Thyroid gland (tissue), 4 donors: ENCODE measurements around the gene ETV3L. TPM values are rescaled to one million over a fixed set of nuclear protein-coding genes. Genes with fewer than 3 reads are reported as not detected.

Source experiments
- DNase-seq, 2 donors: peaks; one replicate each; pipeline ENCODE4 v3.0.0-alpha.2; 2019
- H3K27ac ChIP-seq, 3 donors: fragments of 200-600 bp; sonication (generic); 1 replicate in 2 of 3; 2 replicates in 1 of 3; pipeline ENCODE4 v1.5.1; 2016 to 2019; ENCODE audit warnings: mild to moderate bottlenecking in 1 of 3, moderate library complexity in 1 of 3
- H3K27me3 ChIP-seq: fragments of 200-600 bp; sonication (generic); one replicate; pipeline ENCODE4 v1.5.1; 2019
- H3K36me3 ChIP-seq, 2 donors: fragments of 200-600 bp; sonication (generic); one replicate each; pipeline ENCODE4 v1.5.1; 2016 to 2019
- H3K4me1 ChIP-seq, 2 donors: fragments of 200-600 bp; sonication (generic); one replicate each; pipeline ENCODE4 v1.5.1; 2017 to 2019
- H3K4me3 ChIP-seq, 3 donors: fragments of 200-600 bp; sonication (generic); replicated peaks in 1 of 3; 1 replicate in 2 of 3; 2 replicates in 1 of 3; pipeline ENCODE4 v1.5.1; 2016; ENCODE audit warnings: mild to moderate bottlenecking in 1 of 3
- H3K9me3 ChIP-seq: fragments of 200-600 bp; sonication (generic); one replicate; pipeline ENCODE4 v1.5.1; 2017
- POLR2A ChIP-seq, 2 donors: fragments of 450-650 bp; IDR thresholded peaks; one replicate each; pipeline ENCODE4 v1.6.1; 2017; ENCODE audit warnings: antibody characterized with exemption in 2 of 2, mild to moderate bottlenecking in 2 of 2, moderate library complexity in 1 of 2
- WGBS, 2 donors: methylation state at CpG; one replicate each; pipeline ENCODE4 v1.1.5; 2017; 5-methylcytosine and 5-hydroxymethylcytosine counted together
- intact Hi-C: fragments of 100-400 bp; cut with DNase I; formaldehyde crosslinking; loops from one replicate; pipeline ENCODE4 v1.15.1; 2023
- total RNA-seq, 4 donors: library from RNA; depleted of rRNA; stranded (reverse); fragments of >200 nt; gene quantifications; one replicate each; pipeline ENCODE4 v1.2.3, GENCODE V29; 2016
- TF ChIP-seq, protein P1 (sequence below), 6 experiments: fragments of 200-600 bp in 3 of 6; fragments of 450-650 bp in 3 of 6; sonication (generic) in 3 of 6; IDR thresholded peaks; one replicate each; pipeline ENCODE4 v1.5.1; 2016 to 2019; ENCODE audit warnings: antibody characterized with exemption in 6 of 6, mild to moderate bottlenecking in 2 of 6, inconsistent platforms in 1 of 6, moderate library complexity in 1 of 6

The ETV3L gene
- total RNA-seq, 4 donors from 2014 or later: not detected

- Histone ChIP-seq H3K27me3 (no peaks in the 10 kb centered on the region), H3K9me3 (no peaks in the 10 kb centered on the region), H3K4me1 (peaks cover 33 to 37% of the 10 kb centered on the region in 2 donors), H3K4me3 (peak overlapping the region in 2 of 3 donors; percentile 2 to 54), H3K36me3 (no peaks in the 10 kb centered on the region), H3K27ac (no peak overlapping the region)
- TF ChIP-seq, protein P1, sequence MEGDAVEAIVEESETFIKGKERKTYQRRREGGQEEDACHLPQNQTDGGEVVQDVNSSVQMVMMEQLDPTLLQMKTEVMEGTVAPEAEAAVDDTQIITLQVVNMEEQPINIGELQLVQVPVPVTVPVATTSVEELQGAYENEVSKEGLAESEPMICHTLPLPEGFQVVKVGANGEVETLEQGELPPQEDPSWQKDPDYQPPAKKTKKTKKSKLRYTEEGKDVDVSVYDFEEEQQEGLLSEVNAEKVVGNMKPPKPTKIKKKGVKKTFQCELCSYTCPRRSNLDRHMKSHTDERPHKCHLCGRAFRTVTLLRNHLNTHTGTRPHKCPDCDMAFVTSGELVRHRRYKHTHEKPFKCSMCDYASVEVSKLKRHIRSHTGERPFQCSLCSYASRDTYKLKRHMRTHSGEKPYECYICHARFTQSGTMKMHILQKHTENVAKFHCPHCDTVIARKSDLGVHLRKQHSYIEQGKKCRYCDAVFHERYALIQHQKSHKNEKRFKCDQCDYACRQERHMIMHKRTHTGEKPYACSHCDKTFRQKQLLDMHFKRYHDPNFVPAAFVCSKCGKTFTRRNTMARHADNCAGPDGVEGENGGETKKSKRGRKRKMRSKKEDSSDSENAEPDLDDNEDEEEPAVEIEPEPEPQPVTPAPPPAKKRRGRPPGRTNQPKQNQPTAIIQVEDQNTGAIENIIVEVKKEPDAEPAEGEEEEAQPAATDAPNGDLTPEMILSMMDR (IDR thresholded peaks at IDR 0.05): no peak
- no peak for TF ChIP-seq POLR2A (IDR thresholded peaks at IDR 0.05)
- intact Hi-C loops: no loop called here
- no peak for DNase-seq
- WGBS, 2 donors: 26 to 28% methylated on average over 6 of the region's 6 CpGs
These were observed 55.3 kb downstream of the ETV3L start for GRCh38 chr1:157044326-157044725.

DNA sequence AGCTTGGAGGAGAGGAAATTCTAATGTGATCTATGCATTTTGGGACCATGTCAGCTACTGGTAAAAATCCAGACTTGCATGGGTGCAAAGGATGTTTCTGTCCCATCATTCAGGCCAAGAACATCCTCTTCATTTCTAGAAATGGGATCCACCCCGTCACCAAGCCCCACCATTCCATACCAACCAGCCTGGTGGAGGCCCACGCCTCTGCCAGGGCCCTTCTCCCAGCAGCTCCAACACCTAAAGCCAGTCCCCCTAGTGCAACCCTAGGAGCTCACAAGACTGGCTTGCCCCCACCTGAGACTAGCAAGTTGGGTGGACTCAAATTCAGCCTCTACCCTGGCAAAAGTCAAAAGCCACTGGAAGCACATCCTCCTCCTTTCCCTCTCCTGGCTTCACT is 55.9 kb downstream of the ETV3L start:
- WGBS, 2 donors: 64 to 88% methylated on average over 2 of the region's 2 CpGs
- Histone ChIP-seq H3K27ac (no peak overlapping the region), H3K4me3 (peak overlapping the region in 1 of 3 donors; percentile 54), H3K27me3 (no peaks in the 10 kb centered on the region), H3K4me1 (peaks cover 33 to 37% of the 10 kb centered on the region in 2 donors), H3K9me3 (no peaks in the 10 kb centered on the region), H3K36me3 (no peaks in the 10 kb centered on the region)
- no peak for DNase-seq
- intact Hi-C loops: no loop called here
- TF ChIP-seq, protein P1 (IDR thresholded peaks at IDR 0.05): no peak
- TF ChIP-seq POLR2A (IDR thresholded peaks at IDR 0.05): no peak

- Histone ChIP-seq H3K36me3 (no peaks in the 10 kb centered on the region), H3K4me3 (peak overlapping the region in 1 of 3 donors; percentile 54), H3K4me1 (peaks cover 33 to 37% of the 10 kb centered on the region in 2 donors), H3K27ac (no peak overlapping the region), H3K27me3 (no peaks in the 10 kb centered on the region), H3K9me3 (no peaks in the 10 kb centered on the region)
- WGBS, 2 donors: 44 to 58% methylated on average over 2 of the region's 2 CpGs
- no peak for DNase-seq
- intact Hi-C loops: no loop called here
- no peak for TF ChIP-seq POLR2A (IDR thresholded peaks at IDR 0.05)
- TF ChIP-seq, protein P1 (IDR thresholded peaks at IDR 0.05): no peak
These were observed 56.8 kb downstream of the ETV3L start for GRCh38 chr1:157042846-157043245.

Other genes with a start within 250 kb of the ETV3L start
- gene INSRR, start 240.7 kb downstream of the ETV3L start, total RNA-seq: not detected
- 1 to 10 TPM in 1 of 4 donors, under 1 TPM in 3; 0.11 to 1.2 (median 0.63) TPM for gene NTRK1, start 238.9 kb downstream of the ETV3L start, total RNA-seq
- 10 to 100 TPM; 11.2 to 21.9 (median 14.4) TPM for gene PEAR1, start 206.1 kb downstream of the ETV3L start, total RNA-seq
- gene LRRC71, start 179.2 kb downstream of the ETV3L start, total RNA-seq: not detected
- gene ARHGEF11, start 54.1 kb downstream of the ETV3L start, total RNA-seq: 10 to 100 TPM; 31.2 to 56.2 (median 47.4) TPM
- gene ETV3, start 38.6 kb upstream of the ETV3L start, total RNA-seq: 10 to 100 TPM; 15.7 to 24.3 (median 16.0) TPM